HL-60 (cell line): Measurements from ENCODE around the gene OR51G2.

Experiments used
- GABPA ChIP-seq: IDR thresholded peaks from 2 replicates; pipeline ENCODE4 v1.6.1; 2012; ENCODE audit warnings: low read depth
- POLR2AphosphoS5 ChIP-seq: IDR thresholded peaks from 2 replicates; pipeline ENCODE4 v1.6.1; 2012; ENCODE audit warnings: low read depth
- TF ChIP-seq, protein P1 (sequence below): IDR thresholded peaks from one replicate; pipeline ENCODE4 v1.5.1; 2011; ENCODE audit warnings: low read length, control low read depth, inconsistent platforms; ENCODE audit not compliant: insufficient read depth
- TF ChIP-seq, protein P2 (sequence below): IDR thresholded peaks from 2 replicates; pipeline ENCODE4 v1.6.1; 2012; ENCODE audit warnings: low read depth; ENCODE audit not compliant: insufficient replicate concordance

DNA sequence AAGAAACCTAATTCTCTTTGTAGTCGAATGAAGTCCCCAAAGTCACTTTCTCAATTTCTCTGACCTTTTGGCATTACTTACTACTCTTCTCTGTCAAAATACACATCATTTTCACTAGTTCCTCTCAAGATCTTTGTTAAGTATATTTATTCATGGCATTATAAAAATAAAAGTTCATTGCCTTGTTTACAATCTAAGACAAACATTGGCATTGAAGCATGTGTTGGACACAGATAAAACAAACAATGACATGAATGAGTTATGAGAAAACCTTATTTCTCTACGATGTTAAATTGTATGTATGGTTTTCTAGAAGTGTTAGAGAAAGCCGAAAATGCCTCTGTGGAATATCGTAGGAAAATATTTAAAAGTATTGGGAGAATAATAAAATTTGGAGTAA, 13.6 kb upstream of the OR51G2 start:
- TF ChIP-seq, protein P1, sequence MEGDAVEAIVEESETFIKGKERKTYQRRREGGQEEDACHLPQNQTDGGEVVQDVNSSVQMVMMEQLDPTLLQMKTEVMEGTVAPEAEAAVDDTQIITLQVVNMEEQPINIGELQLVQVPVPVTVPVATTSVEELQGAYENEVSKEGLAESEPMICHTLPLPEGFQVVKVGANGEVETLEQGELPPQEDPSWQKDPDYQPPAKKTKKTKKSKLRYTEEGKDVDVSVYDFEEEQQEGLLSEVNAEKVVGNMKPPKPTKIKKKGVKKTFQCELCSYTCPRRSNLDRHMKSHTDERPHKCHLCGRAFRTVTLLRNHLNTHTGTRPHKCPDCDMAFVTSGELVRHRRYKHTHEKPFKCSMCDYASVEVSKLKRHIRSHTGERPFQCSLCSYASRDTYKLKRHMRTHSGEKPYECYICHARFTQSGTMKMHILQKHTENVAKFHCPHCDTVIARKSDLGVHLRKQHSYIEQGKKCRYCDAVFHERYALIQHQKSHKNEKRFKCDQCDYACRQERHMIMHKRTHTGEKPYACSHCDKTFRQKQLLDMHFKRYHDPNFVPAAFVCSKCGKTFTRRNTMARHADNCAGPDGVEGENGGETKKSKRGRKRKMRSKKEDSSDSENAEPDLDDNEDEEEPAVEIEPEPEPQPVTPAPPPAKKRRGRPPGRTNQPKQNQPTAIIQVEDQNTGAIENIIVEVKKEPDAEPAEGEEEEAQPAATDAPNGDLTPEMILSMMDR: no peak
- TF ChIP-seq GABPA (no peak), POLR2AphosphoS5 (no peak)
- TF ChIP-seq, protein P2, sequence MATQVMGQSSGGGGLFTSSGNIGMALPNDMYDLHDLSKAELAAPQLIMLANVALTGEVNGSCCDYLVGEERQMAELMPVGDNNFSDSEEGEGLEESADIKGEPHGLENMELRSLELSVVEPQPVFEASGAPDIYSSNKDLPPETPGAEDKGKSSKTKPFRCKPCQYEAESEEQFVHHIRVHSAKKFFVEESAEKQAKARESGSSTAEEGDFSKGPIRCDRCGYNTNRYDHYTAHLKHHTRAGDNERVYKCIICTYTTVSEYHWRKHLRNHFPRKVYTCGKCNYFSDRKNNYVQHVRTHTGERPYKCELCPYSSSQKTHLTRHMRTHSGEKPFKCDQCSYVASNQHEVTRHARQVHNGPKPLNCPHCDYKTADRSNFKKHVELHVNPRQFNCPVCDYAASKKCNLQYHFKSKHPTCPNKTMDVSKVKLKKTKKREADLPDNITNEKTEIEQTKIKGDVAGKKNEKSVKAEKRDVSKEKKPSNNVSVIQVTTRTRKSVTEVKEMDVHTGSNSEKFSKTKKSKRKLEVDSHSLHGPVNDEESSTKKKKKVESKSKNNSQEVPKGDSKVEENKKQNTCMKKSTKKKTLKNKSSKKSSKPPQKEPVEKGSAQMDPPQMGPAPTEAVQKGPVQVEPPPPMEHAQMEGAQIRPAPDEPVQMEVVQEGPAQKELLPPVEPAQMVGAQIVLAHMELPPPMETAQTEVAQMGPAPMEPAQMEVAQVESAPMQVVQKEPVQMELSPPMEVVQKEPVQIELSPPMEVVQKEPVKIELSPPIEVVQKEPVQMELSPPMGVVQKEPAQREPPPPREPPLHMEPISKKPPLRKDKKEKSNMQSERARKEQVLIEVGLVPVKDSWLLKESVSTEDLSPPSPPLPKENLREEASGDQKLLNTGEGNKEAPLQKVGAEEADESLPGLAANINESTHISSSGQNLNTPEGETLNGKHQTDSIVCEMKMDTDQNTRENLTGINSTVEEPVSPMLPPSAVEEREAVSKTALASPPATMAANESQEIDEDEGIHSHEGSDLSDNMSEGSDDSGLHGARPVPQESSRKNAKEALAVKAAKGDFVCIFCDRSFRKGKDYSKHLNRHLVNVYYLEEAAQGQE: no peak
